NT2/D1 (cell line): ENCODE data around the gene SNAP47.

Source experiments
- DNase-seq: peaks from one replicate; pipeline ENCODE4 v3.0.0-alpha.2; 2011; ENCODE audit warnings: low read depth, low spot score
- H3K27me3 ChIP-seq: 2 replicates; pipeline ENCODE4 v1.6.0; 2011; ENCODE audit warnings: mild to moderate bottlenecking; ENCODE audit not compliant: insufficient read length, insufficient read depth
- H3K36me3 ChIP-seq: 2 replicates; pipeline ENCODE4 v1.6.1; 2011; ENCODE audit warnings: mild to moderate bottlenecking, low read length, mixed read lengths; ENCODE audit not compliant: insufficient read depth, insufficient read length
- H3K4me1 ChIP-seq: 2 replicates; pipeline ENCODE4 v1.5.1; 2011; ENCODE audit not compliant: insufficient read depth, insufficient read length
- H3K4me3 ChIP-seq: 2 replicates; pipeline ENCODE4 v1.5.1; 2011; ENCODE audit warnings: low read depth; ENCODE audit not compliant: insufficient read length
- H3K9ac ChIP-seq: 2 replicates; pipeline ENCODE4 v1.6.0; 2011; ENCODE audit warnings: low read depth; ENCODE audit not compliant: insufficient read length
- H3K9me3 ChIP-seq: 2 replicates; pipeline ENCODE4 v1.5.1; 2011; ENCODE audit warnings: mild to moderate bottlenecking, low read length; ENCODE audit not compliant: insufficient read depth
- SUZ12 ChIP-seq: IDR thresholded peaks from 2 replicates; pipeline ENCODE4 v1.6.1; 2011; ENCODE audit not compliant: insufficient read length, insufficient read depth; ENCODE audit errors: extremely low read depth
- YY1 ChIP-seq: IDR thresholded peaks from 2 replicates; pipeline ENCODE4 v1.6.1; 2011; ENCODE audit not compliant: insufficient read length, insufficient read depth
- ZNF274 ChIP-seq: IDR thresholded peaks from 2 replicates; pipeline ENCODE4 v1.6.1; 2011; ENCODE audit warnings: mild to moderate bottlenecking, low read depth, low read length

SNAP47 gene

DNA sequence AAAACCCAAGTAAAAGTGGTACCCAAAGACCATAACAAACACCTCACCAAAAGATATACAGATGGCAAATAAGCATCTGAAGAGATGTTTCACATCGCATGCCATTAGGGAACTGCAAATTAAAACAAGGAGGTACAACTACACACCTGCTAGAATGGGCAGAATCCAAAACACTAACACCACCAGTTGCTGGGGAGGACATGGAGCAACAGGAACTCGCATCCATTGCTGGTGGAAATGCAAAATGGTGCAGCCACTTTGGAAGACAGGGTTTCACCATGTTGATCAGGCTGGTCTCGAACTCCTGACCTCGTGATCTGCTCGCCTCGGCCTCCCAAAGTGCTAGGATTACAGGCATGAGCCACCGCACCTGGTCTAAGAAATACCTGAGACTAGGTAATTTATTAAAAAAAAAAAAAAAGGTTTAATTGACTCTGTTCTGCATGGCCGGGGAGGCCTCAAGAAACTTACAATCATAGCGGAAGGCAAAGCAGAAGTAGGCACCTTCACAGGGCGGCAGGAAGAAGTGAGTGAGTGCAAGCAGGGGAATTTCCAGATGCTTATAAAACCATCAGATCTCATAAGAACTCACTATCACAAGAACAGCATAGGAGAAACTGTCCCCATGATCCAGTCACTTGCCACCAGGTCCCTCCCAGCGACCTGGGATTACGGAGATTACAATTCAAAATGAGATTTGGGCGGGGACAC is 50.0 kb downstream of the SNAP47 start:
- Histone ChIP-seq H3K4me1 (peaks cover 14% of the 10 kb centered on the region), H3K27me3 (peaks cover 34% of the 10 kb centered on the region), H3K9me3 (no peaks in the 10 kb centered on the region), H3K9ac (no peak overlapping the region), H3K36me3 (peaks cover 21% of the 10 kb centered on the region), H3K4me3 (no peak overlapping the region)
- TF ChIP-seq YY1, result no peak
- TF ChIP-seq SUZ12, result no peak
- TF ChIP-seq ZNF274, result no peak
- DNase-seq, result no peak

DNA sequence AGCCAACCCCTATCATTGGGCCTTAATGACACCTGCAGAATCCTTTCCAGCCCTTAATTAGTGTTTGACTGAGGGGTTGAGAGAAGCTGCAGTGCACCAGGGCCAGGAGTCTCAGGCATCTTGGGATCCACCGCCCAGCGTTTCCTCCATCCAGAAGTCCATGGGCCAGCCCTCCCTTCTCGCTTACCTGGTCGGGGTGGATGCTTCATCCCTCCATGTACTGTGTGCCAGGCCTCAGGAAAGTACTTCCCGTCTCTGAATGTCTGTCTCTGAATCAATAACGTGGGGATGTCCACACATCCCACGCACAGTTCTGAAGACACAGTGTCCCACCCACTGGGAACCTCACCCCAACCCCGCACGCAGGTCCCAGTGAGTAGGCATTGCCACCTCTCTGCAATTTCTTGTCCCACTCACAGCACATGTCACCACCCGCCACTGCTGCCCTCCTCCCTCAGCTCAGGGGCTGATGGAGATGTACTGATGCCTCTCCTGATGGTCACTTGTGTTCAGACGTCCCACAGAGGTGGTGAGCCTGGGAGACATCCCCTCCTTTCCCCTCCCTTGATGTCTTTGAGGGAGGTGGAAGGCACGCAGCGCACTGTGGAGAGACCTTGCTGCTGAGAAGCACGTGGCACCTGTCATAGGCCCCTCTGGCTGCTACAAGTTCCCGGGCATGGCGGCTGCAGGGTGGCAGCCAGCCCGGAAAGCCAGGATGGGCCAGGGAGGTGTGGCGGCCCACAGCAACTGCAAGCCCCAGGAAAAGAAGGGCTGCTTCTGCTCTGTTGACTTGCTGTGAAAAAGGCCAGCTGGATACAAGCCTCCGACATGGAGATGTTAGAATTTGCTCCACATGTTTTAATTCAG is 50.8 kb downstream of the SNAP47 start:
- Histone ChIP-seq H3K27me3 (peaks cover 34% of the 10 kb centered on the region), H3K9me3 (no peaks in the 10 kb centered on the region), H3K4me1 (peaks cover 14% of the 10 kb centered on the region), H3K9ac (peak overlapping the region; percentile 13), H3K36me3 (peaks cover 13% of the 10 kb centered on the region), H3K4me3 (no peak overlapping the region)
- no peak for TF ChIP-seq SUZ12
- no peak for DNase-seq

DNA sequence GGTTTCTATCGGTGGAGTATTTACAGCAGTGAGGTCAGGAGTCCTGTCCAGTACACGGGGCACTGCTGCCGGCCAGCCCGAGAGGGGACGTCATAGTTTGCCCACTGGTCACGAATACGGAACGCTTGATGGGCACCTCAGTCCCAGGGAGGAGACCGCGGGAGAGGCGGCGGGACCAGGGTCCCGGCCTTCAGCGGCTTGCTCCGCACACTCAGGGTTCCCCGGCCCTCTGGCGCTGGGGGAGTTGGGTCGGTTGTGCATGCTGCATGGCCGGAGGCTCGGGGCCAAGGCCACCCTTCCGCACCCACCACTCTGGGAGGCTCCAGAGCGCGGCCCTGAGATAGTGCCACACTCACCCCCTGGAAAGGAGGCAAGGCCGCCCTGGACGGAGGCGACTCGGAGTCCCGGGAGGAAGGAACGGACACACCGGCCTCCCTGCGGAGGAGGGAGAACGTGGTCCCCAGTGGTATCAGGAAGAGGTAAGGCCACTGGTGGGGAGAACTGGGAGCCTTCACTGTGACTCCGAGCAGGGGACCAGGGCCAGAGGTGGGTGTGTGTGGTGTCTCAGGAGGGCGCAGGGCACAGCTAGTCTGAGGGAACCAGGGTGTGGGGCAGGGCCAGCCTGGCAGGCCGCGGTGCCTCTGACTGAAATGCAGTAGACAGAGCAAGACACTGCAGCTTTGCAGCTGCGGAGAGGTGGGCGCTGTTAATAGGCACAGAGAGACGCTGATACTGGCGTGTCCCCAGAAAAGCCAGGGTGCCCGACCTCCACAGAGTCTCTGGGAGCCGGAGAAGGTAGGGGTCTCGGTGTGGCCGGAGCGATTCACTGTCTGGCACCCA is 51.7 kb downstream of the SNAP47 start:
- Histone ChIP-seq H3K4me3 (peak overlapping the region; percentile 46), H3K9ac (peak overlapping the region; percentile 87)

DNA sequence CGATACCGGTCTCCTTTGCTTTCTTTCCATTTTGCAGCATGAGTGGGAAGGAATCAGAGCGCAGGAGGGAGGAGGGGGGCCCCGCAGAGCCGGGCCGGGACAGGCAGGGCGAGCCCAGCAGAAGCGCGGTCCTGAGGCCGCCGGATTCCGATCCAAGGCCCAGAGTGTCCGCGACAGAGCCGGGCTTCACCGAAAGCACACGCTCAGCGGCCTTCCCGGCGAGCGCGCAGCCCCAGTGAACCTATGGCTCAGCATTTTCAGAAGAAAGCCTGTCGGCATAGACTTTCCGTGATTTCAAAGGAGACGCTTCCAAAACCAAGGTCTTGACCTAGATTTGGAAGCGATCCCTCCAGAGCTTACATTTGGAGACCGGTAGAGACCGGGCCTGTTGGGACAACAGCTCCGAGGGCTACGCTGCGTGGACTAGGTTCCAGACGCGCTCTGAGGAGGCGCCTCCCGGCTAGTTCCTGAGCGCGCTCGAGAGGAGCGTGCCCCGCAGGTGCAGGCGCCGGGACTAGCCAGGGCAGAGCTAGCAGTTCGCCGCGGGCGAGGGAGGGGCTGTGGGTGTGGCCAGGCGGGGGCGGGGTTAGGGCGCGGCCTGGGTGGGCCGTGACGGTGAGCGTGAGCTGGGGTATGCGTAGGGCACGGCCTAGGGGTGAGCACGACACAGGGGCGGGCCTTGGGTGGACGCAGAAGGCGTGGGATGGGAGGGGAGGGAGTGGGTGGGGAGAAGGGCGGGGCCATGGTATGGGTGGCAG is 52.5 kb downstream of the SNAP47 start:
- Histone ChIP-seq H3K27me3 (peaks cover 34% of the 10 kb centered on the region), H3K4me1 (peaks cover 17% of the 10 kb centered on the region), H3K9ac (peak overlapping the region; percentile 87), H3K9me3 (no peaks in the 10 kb centered on the region), H3K36me3 (no peaks in the 10 kb centered on the region), H3K4me3 (peak overlapping the region; percentile 46)
- DNase-seq, result peak; percentile 97
- TF ChIP-seq YY1 (no peak), ZNF274 (no peak)

More for the DNA sequence above, 51.7 kb downstream of the SNAP47 start:
- TF ChIP-seq ZNF274, result no peak
- TF ChIP-seq YY1, result no peak
- TF ChIP-seq SUZ12, result no peak
- peaks cover 14% of the 10 kb centered on the region for H3K4me1 ChIP-seq
- DNase-seq, result no peak
- peaks cover 7% of the 10 kb centered on the region for H3K36me3 ChIP-seq
- peaks cover 34% of the 10 kb centered on the region for H3K27me3 ChIP-seq
- H3K9me3 ChIP-seq, result no peaks in the 10 kb centered on the region

DNA sequence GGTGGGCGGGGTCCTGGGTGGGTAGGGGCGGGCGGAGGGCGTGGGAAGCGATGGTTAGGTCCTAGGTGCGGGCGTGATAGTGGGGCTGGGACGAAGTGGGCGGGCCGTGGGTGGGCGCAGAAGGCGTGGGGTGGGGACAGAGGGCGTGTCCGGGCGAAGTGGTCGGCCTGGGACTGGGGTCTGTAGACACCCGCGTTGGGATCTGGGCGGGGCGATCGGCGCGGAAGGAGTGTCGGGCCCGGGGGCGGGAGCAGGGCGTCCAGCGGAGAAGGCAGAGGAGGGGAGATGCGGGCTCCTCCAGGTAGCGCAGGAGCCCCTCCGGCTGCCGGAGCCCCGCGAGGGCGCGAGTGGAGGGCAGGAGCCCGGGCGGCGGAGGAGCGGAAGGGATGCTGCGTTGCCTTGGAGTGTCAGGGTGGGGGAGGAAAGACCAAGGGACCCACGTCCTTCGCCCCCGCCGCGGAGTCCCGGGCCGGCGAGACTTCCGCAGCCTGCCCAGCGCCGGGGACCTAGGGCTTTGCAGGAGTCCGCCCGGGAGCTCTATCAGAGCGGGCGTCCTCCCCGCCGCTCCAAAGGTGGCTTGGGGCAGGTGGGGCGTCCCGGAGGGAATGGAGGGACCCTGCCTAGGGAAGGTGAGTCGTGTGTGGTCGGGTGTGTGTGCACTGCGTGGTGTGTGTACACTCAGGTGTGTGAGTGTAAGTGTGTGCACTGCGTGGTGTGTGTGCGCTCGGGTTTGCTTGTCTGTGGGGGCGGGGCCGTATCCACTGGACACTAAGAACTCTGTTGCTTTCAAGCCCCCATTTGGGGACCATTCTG is 53.2 kb downstream of the SNAP47 start:
- Histone ChIP-seq H3K27me3 (peaks cover 34% of the 10 kb centered on the region), H3K9ac (peak overlapping the region; percentile 91), H3K4me3 (peak overlapping the region; percentile 88), H3K9me3 (no peaks in the 10 kb centered on the region), H3K36me3 (no peaks in the 10 kb centered on the region), H3K4me1 (peaks cover 25% of the 10 kb centered on the region)
- no peak for TF ChIP-seq YY1
- no peak for TF ChIP-seq SUZ12
- TF ChIP-seq ZNF274, result no peak
- peak; percentile 73 for DNase-seq
